Umbilical cord (tissue), 2 donors: ENCODE results near the gene MARCHF3. TPM values are rescaled to one million over a fixed set of nuclear protein-coding genes. Genes with fewer than 3 reads are reported as not detected.
"Not testable (repeated sequence)": the region's sequence is repeated elsewhere in the genome, so short reads cannot be mapped to it uniquely, and the experiment has no call there.

Experiments used
- DNase-seq: peaks from one replicate; pipeline ENCODE4 v3.0.0-alpha.2; 2015; ENCODE audit warnings: low spot score
- total RNA-seq: library from RNA; depleted of rRNA; stranded (reverse); fragments of >200 nt; gene quantifications from one replicate; pipeline ENCODE4 v1.2.3, GENCODE V29; 2014; ENCODE audit warnings: low replicate concordance; ENCODE audit not compliant: insufficient read depth

Gene MARCHF3
- total RNA-seq, 1 donor from 2014 or later: 34.4 TPM

DNA sequence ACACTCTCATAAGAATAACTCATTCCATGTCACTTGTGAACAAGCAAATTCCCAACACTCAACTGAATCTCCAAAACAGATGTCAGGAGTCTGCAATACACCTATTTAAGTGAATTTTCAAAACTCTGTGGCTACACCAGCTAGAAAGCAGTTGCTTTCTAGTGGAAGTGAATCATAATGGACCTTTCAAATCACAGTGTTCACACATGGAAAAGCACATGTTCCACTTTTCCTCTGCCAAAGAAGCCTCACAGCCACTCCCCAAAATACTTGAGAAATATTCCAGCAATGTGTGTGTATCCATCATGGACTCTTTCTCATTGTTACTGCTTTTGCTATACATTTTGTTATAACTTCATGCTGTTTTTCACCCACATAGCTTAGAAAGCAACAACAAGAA lies 17.4 kb downstream of the MARCHF3 start:
- no peak for DNase-seq

DNA sequence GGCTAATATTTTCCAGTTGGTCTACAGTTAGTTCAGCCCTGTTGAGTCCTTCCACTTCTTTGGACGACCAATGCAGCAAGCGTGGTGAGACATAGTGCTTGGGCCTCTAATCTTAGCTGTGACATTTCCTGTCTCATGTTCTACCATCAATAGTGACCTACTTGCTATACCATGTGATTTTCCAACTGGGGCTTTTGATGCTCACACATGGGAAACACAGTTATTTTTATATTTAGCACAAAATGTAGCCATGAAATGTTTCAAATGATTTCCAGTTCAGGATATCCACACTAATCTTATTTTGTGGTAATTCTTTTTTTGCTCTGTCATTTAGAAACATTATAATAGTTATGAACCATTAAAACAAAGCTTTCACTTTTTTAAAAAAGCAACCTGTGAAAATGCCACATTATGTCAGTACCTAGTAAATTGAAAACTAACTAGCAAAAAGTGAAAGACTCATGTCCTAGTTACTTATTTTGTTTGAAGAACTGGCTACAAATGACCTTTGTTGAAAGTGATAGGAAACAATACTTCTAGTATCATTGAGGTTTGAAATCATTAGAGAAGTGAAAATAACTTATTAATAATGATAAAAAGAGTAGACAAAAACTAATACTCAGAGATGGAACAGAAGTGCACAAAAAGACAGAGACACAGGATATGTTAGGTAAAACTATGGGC lies 18.3 kb downstream of the MARCHF3 start:
- DNase-seq: no peak

DNA sequence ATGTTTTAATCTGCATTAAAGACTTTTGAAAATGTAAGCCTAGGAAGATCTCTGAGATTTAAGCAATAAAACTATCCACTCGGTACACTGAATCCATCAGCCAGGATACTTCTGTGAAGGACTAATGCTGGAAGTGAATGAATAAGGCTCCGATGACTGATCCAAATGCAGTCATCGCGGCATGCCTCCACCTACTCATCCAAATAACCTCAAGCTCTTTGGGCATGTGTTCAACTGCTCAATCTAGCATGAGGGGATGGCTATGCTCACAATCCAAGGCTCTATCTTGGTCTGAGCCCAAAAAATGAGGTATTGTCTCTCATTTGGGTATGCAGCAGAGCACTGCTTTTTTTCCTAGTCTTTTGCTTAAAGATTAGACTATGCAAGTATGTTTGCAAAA lies 19.2 kb downstream of the MARCHF3 start:
- DNase-seq: peak; percentile 96

DNA sequence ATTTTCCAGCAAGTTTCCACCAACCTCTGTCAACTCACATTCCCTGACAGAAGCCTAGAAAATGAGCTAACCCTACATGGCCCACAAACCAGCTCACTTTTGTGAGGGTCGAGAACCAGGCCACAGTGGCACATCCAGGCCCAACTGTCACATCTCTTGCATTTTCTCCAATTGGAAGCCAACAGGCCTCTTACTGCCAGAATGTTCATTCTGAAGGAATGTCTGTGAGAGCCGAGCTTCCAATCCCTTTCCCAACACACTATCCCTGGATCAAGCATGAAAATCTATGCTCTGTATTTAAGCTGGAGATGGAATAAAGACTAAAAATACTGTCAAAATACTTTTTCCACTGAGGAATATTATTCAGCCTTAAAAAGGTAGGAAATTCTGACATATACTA lies 20.0 kb downstream of the MARCHF3 start:
- DNase-seq: no peak

DNA sequence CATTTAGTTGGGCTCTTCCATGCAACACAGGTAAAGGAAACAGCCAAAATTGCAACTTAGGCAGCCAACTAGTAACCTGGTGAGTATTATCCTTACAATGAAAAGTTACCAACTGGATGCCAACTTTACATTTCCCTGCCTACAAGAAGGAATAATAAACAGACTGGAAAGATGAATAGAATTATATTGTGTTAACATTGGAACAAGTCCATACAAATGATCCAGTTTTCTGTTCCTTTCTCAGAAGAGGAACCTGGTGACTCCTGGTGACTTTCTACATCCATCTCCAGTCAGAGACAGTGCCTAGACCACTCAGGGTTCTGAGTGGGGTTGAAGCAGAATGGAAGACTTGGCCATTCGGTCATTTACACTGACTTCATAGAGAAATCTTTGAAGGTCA lies 20.6 kb downstream of the MARCHF3 start:
- DNase-seq: no peak

DNA sequence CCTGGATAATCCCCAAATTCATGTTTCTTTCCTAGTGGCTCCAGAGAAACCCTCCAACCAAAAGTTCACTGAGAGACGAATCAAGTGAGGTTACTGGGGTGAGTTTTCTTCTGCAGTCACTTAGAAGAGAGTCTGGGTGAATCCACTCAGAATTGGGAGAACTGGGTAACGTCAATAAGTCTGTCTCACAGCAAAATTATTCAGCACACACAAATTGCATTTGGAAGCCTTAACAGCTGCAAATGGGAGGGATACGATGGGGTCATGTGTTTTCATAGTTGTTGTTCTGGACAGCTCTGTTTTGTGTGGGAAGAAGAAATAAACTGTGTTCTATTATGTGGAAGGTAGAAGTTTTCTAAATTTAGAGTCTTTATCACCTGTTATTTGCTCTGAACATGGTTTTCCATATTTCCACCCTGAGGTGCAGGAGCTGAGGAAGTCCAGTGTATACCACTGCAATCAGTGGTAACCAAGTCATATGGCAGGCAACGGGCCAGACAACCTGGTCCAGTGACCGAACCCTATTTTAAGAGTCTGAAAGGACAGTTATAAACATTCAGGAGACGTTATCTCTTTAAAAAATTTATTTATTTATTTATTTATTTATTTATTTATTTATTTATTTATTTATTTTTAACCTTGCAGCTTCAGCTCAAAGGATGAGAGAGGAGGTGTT lies 21.9 kb downstream of the MARCHF3 start:
- DNase-seq: no peak

DNA sequence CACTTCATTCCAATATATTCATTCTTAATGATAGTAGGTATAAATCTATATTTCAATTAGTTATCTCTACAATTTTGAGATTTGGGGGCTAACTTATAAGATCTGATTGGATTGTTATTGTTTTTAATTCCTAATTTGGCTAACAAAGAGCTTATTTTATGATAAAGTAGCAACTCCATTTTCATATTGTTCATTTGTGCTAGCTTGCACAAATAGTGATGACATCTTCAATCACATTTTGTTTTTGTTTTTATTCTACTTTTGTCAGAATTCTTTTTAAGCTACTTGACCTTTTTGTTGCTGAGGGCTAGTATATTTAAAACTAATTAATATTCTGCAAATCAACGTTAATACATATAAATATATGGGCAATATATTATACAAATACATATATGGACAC lies 22.8 kb downstream of the MARCHF3 start:
- DNase-seq: no peak

DNA sequence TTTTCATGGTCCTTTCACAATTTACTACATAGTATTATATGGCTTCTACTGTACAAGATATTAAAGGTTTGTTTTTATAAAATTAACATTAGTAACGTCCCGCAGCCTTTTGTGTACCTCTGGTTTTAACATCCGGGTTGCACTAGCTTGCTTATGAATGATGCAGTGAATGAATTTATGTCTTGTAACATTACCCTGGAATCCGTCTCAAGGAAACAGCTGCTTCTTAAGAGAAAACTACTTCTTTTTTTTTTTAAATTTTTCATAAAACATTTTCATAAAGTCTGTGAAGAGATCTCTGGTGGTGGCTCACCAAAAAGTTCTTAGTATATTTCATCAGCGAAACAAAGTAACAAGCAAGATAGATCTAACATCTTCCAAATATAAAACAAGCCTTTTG lies 23.6 kb downstream of the MARCHF3 start:
- DNase-seq: no peak

DNA sequence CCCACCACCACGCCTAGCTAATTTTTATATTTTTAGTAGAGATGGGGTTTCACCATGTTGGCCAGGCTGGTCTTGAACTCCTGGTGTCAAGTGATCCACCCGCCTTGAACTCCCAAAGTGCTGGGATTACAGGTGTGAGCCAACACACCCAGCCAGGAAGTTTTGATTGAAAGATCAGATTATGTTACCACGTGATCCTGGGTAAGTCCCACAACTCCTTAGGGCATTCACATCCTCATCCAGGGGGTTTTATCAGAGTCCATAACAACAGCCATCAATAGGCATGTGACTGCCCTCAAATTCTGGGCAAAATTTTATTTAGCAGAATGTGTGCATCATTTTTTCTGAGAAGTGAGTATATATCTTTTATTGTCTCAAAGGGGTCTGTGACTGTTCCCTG lies 25.1 kb downstream of the MARCHF3 start:
- DNase-seq: not testable (repeated sequence)

DNA sequence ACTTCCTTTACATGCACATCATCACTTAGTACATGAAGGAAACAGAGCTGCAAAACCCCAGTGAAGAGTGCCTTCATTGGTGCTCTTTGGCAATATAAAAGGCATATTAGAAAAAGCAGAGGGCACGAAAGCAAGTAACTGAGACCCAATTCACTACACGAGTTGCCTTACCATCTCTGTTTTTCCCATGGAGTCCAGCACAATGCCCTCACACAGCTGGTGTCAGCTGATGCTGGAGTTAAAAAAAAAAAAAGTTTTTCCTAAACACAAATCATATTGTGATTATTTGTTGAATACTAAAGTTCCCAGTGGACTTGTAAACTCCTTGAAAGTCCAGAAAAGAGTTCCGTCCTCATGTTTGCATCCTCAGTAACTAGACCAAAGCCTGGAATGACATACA lies 25.6 kb downstream of the MARCHF3 start:
- no peak for DNase-seq

DNA sequence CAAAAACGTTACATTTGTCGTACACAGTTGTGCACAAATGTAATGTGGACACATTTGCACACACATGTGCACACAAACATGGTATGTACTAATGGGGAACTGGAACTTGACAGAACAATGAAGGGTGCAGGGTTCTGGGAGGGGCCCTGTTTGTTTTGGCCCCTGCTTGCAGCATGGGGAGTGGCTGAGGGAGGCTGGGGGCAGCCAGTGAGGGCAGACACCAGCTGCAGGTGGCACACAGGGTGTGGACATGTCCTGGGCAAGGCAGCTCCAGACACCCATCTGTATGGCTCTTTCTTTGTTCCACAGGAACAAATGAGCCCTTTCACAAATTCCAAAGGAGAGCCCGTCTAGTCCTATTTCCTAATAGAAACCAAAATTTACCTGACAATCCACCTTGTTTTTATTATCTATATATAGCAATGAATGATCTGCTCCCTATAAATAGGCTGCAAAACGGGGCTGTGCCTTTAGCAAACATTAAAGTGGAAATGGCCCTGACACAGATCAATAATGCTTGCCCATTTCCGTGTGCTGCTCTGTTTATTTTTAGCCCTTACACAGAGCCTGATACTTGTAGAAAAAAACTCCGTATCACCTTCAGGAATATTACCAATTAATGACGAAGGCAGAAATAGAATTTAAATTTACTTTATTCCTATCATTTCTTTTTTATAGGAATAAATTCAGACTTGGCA lies 26.4 kb downstream of the MARCHF3 start:
- no peak for DNase-seq

DNA sequence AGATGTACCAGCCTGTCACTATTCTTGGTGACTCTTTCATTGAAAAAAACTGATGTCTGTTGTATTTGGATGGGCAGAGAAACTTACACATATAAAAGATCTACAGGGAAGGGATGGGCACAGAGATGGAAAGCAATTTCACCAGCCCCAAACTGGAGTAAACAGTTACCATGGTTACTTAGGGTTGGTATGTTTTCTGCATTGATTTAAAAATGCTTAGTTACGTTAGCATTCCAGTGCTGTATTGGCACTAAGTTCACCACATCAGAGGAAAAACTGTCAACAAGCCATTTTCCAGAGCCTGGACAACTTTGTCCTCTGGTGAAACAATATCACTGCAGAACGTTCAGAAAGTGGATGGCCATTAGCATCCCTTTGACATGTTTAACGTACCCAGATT lies 28.0 kb downstream of the MARCHF3 start:
- DNase-seq: no peak

DNA sequence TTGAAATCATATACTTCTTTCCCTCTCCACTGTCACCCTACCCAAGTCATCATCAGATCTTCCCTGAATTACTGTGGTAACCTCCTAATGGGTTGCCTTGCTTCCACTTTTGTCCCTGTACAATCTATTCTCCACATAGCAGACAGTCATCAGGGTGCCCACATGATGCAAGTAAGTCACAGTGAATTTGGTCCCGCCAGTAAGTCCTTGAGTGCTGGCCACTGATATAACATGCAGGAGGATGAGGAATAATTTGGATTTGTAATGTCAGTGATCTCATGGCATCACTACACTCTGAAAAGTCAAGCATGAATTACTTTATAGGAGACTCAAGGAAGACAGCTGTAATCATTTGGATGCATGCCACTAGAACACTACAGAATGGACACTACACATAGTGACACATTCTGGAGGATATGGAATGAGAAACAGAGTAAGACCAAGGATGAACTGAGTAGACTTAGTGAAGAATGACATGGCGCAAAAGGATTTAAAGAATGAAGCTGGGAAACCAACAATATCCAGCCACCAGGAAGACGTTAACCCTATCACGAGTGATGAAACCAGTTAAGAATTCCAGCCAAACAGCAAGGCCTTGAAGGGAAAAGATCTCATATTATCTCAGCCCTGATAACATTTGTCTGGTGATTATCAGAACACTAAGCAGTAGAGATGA lies 28.6 kb downstream of the MARCHF3 start:
- DNase-seq: peak; percentile 97

DNA sequence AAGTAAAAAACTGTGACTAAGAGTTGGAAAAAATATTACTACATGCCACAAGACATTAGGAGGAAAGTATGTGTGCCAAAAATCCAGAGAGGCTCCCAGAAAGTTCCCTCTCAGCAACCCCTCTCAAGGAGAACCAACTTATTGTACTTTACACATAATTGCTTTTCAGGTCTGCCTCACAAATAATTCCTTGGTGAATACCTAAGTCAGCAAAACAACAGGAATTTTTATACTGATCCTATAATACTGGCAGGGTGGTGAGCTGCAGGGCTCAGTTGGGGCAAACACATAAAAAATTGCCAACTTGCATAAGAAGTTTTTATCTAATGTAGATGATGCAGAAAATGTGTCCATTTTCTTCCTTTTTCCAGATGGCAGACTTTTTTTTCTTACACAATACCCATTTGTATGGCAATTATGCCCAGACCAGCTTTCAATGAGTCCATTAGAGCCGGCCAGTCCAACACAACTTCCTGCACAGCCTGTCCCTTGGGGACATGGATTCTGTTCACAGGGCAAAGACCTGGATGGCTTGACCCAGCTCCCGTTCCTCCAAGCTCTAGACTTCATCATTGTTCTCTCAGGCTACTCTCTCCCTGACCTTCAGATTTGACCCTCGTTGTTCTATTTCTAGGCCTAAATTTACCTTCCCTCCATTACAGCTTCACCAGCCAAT lies 31.3 kb downstream of the MARCHF3 start:
- DNase-seq: no peak

DNA sequence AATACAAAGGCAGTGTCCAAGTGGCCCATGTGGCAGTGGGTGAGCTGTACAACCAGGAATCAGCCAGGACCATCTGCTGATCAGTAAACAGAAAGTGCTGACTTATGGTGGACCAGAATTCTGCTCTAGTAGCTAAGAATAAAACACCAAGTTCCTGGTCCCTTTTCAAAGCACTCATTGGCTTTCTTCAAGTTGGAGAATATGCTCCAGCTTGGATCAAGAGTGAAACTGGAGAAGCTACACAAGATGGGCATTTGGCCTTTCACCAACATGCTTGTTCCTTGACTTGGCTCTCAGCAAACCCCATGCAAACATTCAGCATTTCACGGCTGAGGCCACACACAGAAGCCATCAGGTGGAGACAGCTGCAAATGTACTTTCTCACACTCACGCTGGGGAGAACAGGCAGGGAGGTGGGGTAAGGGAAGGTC lies 32.1 kb downstream of the MARCHF3 start:
- no peak for DNase-seq

DNA sequence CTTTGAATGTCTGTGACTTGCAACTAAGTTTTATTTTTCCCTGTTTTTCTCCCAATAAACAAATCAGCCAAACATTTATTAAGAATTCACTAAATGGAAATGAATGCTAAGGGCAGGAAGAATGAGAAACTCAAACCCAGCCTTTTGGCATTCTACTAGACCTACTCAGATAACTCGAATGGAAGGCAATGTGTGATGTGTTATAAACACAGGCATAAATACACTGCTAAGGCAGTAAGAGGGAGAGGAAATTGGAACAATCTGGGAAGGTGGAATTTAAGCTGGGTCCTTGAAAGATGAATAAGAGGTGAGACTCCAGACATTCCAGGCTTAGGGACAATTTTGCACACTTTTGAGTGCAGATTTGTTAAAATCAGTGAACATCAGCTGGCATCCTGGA lies 34.7 kb downstream of the MARCHF3 start:
- no peak for DNase-seq

DNA sequence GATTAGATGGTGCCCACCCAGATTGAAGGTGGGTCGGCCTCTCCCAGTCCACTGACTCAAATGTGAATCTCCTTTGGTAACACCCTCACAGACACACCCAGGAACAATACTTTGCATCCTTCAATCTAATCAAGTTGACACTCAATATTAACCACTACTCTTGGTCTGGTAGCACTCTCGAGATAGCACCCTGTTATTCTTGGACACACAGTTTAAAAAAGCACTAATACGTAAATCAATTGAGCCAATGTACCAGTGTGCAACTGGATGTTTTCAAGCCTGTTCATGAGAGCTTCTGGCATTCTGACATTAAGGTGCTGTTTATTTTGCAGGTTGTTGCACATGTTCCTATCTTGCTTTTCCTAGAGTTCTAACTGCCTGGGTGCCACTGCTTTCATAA lies 35.3 kb downstream of the MARCHF3 start:
- DNase-seq: no peak

DNA sequence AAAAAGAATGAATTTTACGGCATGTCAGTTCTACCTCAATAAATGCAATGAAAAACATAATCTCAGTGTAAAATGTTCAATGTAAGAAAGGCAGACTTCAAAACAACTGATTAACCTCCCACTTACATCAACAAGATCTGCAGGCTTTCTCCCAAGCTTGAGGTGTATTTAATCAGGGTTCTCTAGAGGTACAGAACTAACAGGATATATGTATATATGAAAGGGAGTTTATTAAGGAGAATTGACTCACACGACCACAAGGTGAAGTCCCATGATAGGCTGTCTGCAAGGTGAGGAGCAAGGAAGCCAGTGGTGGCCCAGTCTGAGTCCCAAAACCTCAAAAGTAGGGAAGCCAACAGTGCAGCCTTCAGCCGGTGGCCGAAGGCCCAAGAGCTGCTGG lies 35.9 kb downstream of the MARCHF3 start:
- DNase-seq: no peak

DNA sequence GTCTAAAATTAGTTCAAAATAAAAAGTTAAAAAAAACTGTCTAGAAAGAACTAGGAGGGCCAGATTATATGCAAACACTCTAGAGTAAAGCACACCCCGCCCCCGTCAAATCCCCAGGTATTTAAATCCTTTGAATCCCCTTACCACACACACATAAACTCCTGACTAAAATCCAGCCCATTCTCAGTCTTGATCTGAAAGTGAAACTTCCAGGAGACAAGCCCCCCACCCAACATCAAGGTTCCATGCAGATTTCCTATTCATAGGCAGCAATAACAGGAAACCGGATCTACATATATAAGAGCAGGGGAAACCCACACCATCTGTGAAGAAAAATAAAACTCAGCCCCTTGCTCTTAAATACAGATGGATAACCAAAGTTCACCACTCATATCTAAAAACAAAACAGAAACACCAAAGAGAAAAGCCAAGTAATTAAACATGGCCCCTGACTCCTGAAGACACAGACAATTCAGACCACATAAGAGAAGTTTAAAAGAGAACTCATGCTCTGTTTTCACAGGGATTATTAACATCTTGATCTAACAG lies 42.3 kb downstream of the MARCHF3 start:
- DNase-seq: no peak

DNA sequence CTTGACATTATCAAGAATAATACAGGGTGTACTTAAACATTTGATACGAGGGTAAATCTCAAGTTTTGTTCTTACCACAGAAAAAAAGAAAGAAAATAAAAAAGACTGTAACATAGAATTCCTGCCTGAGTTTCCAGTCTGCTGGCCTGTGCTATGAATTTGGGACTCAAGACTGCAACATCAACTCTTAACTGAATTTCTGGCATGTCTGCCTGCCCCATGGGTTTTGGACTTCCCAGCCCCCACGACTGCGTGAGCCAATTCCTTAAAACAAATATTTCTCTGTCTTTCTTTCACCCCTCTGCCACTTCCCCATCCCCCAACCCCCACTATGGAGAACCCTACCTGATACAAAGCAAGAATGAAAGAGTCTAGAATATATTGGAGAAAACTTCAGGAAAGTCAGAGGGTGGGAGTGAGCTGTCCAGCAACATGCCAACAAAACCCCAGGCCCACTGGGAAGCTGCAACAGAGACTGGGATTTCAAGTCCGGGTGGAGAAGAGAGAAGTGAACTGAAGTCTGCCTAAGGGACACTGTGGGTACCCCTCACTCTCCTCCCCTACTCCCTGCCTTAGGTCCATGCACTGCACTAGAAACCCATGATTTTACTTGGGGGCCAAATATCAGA lies 43.0 kb downstream of the MARCHF3 start:
- no peak for DNase-seq

DNA sequence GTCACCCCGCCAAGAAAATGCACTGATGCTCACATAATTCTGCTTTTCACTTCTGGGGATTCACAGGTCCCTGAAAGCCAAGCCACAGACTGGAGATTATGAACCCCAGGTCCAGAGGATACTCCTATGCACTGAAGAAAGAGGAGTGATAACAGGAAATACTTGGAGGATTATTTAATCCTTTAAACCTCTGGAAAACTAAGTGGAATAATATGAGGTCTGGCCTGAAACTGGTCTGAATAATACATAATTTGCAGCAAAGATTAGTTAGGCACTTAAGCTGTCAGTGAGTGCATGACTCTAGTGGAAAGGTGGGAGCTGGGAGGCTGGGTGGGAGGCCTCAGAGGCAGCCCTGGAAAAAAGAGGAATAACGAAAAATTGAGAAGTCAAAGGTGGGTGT lies 45.7 kb downstream of the MARCHF3 start:
- DNase-seq: no peak
